Heart right ventricle (tissue), 16 donors: ENCODE results near the gene SLC29A1. TPM values are rescaled to one million over a fixed set of nuclear protein-coding genes. Genes with fewer than 3 reads are reported as not detected.
A peak's percentile ranks its signal among the peaks of the same experiment; 100 is the strongest.

Experiments
- ATAC-seq, 8 donors: fragments of 200-7000 bp; cut with Tn5 transposase; one replicate each; pipeline ENCODE4 v1.9.1; 2020; ENCODE audit warnings: mild to moderate bottlenecking in 8 of 8, moderate library complexity in 8 of 8, moderate number of reproducible peaks in 1 of 8
- DNase-seq, 2 donors: peaks; one replicate each; pipeline ENCODE4 v3.0.0-alpha.2; 2020
- H3K27ac ChIP-seq, 10 donors: fragments of 200-600 bp; sonication (generic) in 2 of 10; one replicate each; pipeline versions ENCODE4 v1.5.0 to v1.8.0; 2020 to 2022; ENCODE audit warnings: mild to moderate bottlenecking in 3 of 10
- H3K27me3 ChIP-seq, 7 donors: fragments of 200-600 bp; one replicate each; pipeline ENCODE4 v1.8.0; 2021 to 2022; ENCODE audit warnings: mild to moderate bottlenecking in 2 of 7
- H3K36me3 ChIP-seq, 9 donors: fragments of 200-600 bp; sonication (generic) in 1 of 9; one replicate each; pipeline versions ENCODE4 v1.5.0 to v1.8.0; 2020 to 2022; ENCODE audit warnings: mild to moderate bottlenecking in 2 of 9
- H3K4me1 ChIP-seq, 9 donors: fragments of 200-600 bp; sonication (generic) in 1 of 9; one replicate each; pipeline versions ENCODE4 v1.5.0 to v1.8.0; 2020 to 2022; ENCODE audit warnings: mild to moderate bottlenecking in 4 of 9
- H3K4me3 ChIP-seq, 10 donors: fragments of 200-600 bp; sonication (generic) in 2 of 10; one replicate each; pipeline versions ENCODE4 v1.5.0 to v1.8.0; 2020 to 2022; ENCODE audit warnings: mild to moderate bottlenecking in 7 of 10, moderate library complexity in 2 of 10
- H3K9me3 ChIP-seq, 11 donors: fragments of 200-600 bp in 10 of 11; sonication (generic) in 2 of 11; one replicate each; pipeline versions ENCODE4 v1.5.0 to v1.8.0; 2013 to 2022; ENCODE audit warnings: mild to moderate bottlenecking in 2 of 11, control low read depth in 1 of 11, moderate library complexity in 1 of 11
- WGBS, 2 donors: extraction: QIAGEN DNeasy Blood & Tissue Kit; methylation state at CpG; one replicate each; pipeline ENCODE4 v1.1.7; 2013; ENCODE audit warnings: inconsistent platforms in 1 of 2; 5-methylcytosine and 5-hydroxymethylcytosine counted together
- intact Hi-C, 10 donors: fragments of 100-400 bp; cut with DNase I; formaldehyde crosslinking; loops; one replicate each; pipeline versions ENCODE4 v1.11.1 to v1.14.2; 2022
- polyA plus RNA-seq, 2 donors: library from polyadenylated mRNA; stranded (reverse); fragments of 200-250 nt; gene quantifications; one replicate each; pipeline ENCODE4 v1.2.3, GENCODE V29; 2013
- total RNA-seq, 10 donors: library from RNA; stranded (reverse); fragmentation: NEBNext Ultra II Directional in 3 of 10; extraction: Animal tissue kit (Norgen Biotek cat#: 25700) in 3 of 10; gene quantifications; one replicate each; pipeline versions ENCODE4 v1.2.1 to v1.2.4, GENCODE V29; 2021 to 2023
- TF ChIP-seq, protein P1 (sequence below), 9 donors: fragments of 200-600 bp; sonication (generic) in 2 of 9; IDR thresholded peaks; one replicate each; pipeline versions ENCODE4 v1.5.0 to v1.8.0; 2021 to 2022; ENCODE audit warnings: antibody characterized with exemption in 9 of 9, mild to moderate bottlenecking in 5 of 9, moderate library complexity in 1 of 9
- donor health status: Arrhythmogenic right ventricular cardiomyopathy.
- donor health status: ischemic (EF 13 %, LVEDD 7.1; RV severe dilation, severe dysfunction).
- donor health status: healthy with polysubstance abuse.
- donor health status: DM: no; HTN: yes; CAD: no.
- donor health status: DM: no; HTN: no; CAD: no.
- donor health status: ischemic (EF 25% LVEDD 6.9; RV normal size, moderate dysfunction).
- donor health status: ischemic (EF 25% LVEDD 5.7; RV mildly dilated, moderate dysfunction).
- donor health status: healthy.
- donor health status: DM: yes; HTN: yes; CAD: no.
- donor health status: Ischemic cardiomyopathy.
- donor health status: ischemic (EF 35%, LVEDD 5.7; RV mildly dilated, moderate dysfunction).
- donor health status: nonischemic (EF 11% LVEDD 7.7; RV severe dilation, severe dysfunction).
- donor health status: DM: yes; HTN: yes; CAD: no.
- donor health status: PGD.
- donor health status: ischemic (EF 29% LVEDD 5.4; RV normal size, mild dysfunction).
- donor health status: nonischemic (EF 23%, LVEDD 6.1; RV moderate dilation, normal function).

Gene SLC29A1
- total and polyA plus RNA-seq, 12 donors = 46.3 to 198 (median 136) TPM

DNA sequence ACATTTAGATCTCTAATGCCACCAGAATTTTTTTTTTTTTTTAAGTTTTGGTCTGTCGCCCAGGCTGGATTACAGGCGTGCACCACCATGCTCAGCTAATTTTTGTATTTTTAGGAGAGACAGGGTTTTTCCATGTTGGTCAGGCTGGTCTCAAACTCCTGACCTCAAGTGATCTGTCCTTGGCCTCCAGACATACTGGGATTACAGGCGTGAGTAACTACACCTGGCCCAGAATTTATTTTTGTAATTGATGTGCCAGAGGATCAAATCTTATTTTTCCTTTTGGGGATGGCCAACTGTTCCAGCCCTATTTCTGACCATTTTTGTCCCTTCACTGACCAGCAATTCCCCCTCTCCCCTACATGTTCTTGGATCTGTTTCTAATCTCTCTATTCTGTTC lies 24.7 kb upstream of the SLC29A1 start:
- ATAC-seq (no peak), DNase-seq (no peak)
- intact Hi-C loops = no loop called here
- Histone ChIP-seq H3K27me3 (no peaks in the 10 kb centered on the region), H3K9me3 (no peaks in the 10 kb centered on the region), H3K27ac (no peak overlapping the region), H3K36me3 (no peaks in the 10 kb centered on the region), H3K4me1 (peaks cover 8 to 26% (median 20%) of the 10 kb centered on the region in 9 donors), H3K4me3 (no peak overlapping the region)
- 88 to 95% methylated on average over 3 of the region's 3 CpGs for WGBS, 2 donors
- TF ChIP-seq, protein P1, sequence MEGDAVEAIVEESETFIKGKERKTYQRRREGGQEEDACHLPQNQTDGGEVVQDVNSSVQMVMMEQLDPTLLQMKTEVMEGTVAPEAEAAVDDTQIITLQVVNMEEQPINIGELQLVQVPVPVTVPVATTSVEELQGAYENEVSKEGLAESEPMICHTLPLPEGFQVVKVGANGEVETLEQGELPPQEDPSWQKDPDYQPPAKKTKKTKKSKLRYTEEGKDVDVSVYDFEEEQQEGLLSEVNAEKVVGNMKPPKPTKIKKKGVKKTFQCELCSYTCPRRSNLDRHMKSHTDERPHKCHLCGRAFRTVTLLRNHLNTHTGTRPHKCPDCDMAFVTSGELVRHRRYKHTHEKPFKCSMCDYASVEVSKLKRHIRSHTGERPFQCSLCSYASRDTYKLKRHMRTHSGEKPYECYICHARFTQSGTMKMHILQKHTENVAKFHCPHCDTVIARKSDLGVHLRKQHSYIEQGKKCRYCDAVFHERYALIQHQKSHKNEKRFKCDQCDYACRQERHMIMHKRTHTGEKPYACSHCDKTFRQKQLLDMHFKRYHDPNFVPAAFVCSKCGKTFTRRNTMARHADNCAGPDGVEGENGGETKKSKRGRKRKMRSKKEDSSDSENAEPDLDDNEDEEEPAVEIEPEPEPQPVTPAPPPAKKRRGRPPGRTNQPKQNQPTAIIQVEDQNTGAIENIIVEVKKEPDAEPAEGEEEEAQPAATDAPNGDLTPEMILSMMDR (IDR thresholded peaks at IDR 0.05) = no peak

DNA sequence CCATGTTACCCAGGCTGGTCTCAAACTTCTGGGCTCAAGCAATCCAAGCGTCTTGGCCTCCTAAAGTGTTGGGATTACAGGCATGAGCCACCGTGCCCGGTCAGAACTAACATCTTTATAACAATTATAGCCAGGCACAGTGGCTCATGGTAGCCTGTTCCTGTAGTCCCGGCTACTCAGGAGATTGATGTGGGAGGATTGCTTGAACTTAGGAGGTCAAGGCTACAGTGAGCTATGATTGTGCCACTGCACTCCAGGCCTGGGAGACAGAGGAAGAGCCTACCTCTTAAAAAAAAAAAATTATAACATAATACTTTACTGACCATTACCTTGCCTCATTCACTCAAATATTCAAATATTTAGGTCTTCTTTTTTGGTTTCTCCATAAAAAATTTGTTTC lies 23.5 kb upstream of the SLC29A1 start:
- Histone ChIP-seq H3K4me3 (no peak overlapping the region), H3K36me3 (no peaks in the 10 kb centered on the region), H3K27me3 (no peaks in the 10 kb centered on the region), H3K9me3 (no peaks in the 10 kb centered on the region), H3K4me1 (peaks cover 8 to 29% (median 20%) of the 10 kb centered on the region in 9 donors), H3K27ac (no peak overlapping the region)
- TF ChIP-seq, protein P1 (IDR thresholded peaks at IDR 0.05) = no peak
- intact Hi-C loops = no loop called here
- ATAC-seq (no peak), DNase-seq (no peak)
- WGBS, 2 donors = 88 to 91% methylated on average over 4 of the region's 4 CpGs

DNA sequence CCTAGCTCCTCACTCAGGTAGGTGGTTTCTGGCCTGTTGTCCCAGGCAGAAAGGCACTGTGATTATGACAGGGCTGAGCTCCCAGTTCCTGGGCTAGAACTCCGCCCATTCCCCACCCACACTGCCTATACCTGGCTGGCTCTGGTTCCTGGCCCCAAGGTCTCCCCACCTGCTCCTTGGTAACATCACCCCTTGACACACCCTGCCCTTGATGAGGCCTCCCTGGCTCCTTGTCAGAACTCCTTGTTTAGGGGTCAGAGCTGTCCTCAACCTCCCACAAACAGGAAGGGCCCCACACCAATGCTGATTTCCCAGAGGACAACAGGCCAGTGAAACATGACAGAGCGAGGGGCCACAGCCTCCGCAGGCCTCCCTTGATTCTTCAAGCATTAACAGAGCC lies 22.2 kb upstream of the SLC29A1 start:
- Histone ChIP-seq H3K27me3 (no peaks in the 10 kb centered on the region), H3K4me3 (no peak overlapping the region), H3K9me3 (no peaks in the 10 kb centered on the region), H3K4me1 (peaks cover 8 to 29% (median 20%) of the 10 kb centered on the region in 9 donors), H3K27ac (peak overlapping the region in 5 of 10 donors; percentile 67 to 90 (median 82)), H3K36me3 (no peaks in the 10 kb centered on the region)
- DNase-seq (no peak), ATAC-seq (no peak)
- intact Hi-C loops = no loop called here
- 83 to 85% methylated on average over 3 of the region's 3 CpGs for WGBS, 2 donors
- TF ChIP-seq, protein P1 (IDR thresholded peaks at IDR 0.05) = no peak

DNA sequence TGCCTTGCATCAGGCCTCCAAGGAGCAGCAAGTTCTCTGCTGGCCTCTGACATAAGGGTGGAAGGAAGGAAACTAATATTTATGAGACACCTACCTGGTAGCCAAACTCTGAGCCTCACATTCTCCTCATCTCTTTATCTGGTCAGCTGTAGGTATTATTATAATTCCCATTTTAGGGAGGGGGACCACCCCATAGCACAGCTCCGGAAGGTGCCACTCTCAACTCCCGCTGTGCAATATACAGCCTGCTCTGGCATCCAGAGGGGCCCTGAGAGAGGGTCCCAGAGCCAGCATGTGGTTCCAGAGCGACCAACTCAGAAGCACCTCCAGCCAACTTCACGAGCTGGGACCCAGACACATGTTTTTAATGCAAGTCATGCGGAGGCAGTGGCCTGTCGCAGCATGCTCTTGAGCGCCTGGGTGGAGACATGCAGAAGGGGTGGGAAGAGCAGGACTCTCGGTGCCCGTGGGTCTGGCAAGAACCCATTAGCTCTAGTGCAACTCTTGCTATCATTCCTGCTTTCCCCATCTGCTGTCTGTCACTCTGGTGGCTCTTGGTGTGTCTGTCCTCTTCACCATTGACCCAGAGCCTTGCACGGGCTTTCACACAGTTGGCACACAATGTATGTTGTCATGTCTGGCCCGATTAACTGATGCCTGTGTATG lies 21.6 kb upstream of the SLC29A1 start:
- H3K9me3 ChIP-seq = no peaks in the 10 kb centered on the region
- peak in 4 of 8 donors; percentile 12 to 53 (median 30) for ATAC-seq
- no peaks in the 10 kb centered on the region for H3K36me3 ChIP-seq
- H3K27ac ChIP-seq = peak overlapping the region in 9 of 10 donors; percentile 31 to 90 (median 80)
- intact Hi-C loops = no loop called here
- H3K4me1 ChIP-seq = peaks cover 8 to 29% (median 20%) of the 10 kb centered on the region in 9 donors
- TF ChIP-seq, protein P1 (IDR thresholded peaks at IDR 0.05) = no peak
- WGBS, 2 donors = 76 to 86% methylated on average over 11 of the region's 11 CpGs
- no peaks in the 10 kb centered on the region for H3K27me3 ChIP-seq
- no peak overlapping the region for H3K4me3 ChIP-seq
- no peak for DNase-seq
